ENCODE data around the gene ART1. TPM values are rescaled to one million over a fixed set of nuclear protein-coding genes. Genes with fewer than 3 reads are reported as not detected.

ART1 gene
- total and polyA plus RNA-seq, 8 donors: not detected

DNA sequence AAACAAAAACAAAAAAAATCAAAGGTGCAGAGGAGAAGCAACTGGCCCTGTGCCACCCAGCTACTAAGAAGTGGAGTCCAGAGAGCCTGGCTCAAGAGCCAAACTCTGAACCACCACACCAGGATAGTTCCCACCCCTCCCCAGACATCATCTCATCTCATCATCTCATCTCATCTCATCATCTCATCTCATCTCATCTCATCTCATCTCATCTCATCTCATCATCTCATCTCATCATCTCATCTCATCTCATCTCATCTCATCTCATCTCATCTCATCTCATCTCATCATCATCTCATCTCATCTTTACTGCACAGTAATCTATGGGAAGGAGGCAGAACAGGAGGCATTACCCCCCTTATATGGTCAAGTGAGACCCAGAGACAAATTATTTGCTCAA is 17.9 kb downstream of the ART1 start:
- no peaks in the 10 kb centered on the region for H3K4me1 ChIP-seq
- no peak overlapping the region for H3K27ac ChIP-seq
- no peaks in the 10 kb centered on the region for H3K27me3 ChIP-seq
- ATAC-seq (no peak), FAIRE-seq (no peak), DNase-seq (no peak)
- intact Hi-C loops (cut with DNase I): no loop called here
- no peaks in the 10 kb centered on the region for H3K9me3 ChIP-seq
- no peak overlapping the region for H3K4me3 ChIP-seq
- TF ChIP-seq, protein P1, sequence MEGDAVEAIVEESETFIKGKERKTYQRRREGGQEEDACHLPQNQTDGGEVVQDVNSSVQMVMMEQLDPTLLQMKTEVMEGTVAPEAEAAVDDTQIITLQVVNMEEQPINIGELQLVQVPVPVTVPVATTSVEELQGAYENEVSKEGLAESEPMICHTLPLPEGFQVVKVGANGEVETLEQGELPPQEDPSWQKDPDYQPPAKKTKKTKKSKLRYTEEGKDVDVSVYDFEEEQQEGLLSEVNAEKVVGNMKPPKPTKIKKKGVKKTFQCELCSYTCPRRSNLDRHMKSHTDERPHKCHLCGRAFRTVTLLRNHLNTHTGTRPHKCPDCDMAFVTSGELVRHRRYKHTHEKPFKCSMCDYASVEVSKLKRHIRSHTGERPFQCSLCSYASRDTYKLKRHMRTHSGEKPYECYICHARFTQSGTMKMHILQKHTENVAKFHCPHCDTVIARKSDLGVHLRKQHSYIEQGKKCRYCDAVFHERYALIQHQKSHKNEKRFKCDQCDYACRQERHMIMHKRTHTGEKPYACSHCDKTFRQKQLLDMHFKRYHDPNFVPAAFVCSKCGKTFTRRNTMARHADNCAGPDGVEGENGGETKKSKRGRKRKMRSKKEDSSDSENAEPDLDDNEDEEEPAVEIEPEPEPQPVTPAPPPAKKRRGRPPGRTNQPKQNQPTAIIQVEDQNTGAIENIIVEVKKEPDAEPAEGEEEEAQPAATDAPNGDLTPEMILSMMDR (IDR thresholded peaks at IDR 0.05): no peak
- peaks cover 0 to 11% (median 5%) of the 10 kb centered on the region in 3 donors for H3K36me3 ChIP-seq

DNA sequence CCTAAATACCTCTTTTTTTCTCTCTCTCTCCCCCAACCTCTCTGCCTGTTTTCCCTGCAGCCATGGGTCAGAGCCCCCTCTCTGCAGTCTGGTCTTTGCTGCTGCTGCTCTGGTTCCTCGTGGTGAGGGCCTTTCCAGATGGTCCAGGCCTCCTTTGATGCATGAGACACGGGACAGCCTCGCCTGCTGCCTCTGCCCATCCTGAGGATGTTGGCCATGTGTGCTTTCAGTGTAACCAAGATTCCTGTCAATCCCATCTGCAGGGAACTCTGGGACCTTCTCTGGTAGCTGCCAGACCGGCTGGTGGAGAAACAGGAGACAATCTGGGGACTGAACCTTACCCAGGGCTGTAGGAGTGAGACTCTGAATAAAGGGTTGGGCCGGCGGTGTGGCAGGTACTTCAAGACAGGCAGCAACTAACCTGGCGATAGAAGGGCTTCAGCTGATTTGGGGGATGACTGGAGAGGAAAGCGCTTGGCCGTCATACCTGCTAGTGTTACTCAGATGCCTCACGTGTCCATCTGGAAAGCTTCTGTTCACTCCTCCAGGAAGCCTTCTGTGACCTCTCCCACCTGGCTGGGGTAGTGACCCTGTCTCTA is 19.2 kb downstream of the ART1 start:
- H3K4me1 ChIP-seq: no peaks in the 10 kb centered on the region
- H3K36me3 ChIP-seq: peaks cover 0 to 11% (median 5%) of the 10 kb centered on the region in 3 donors
- ATAC-seq (no peak), DNase-seq (no peak), FAIRE-seq (no peak)
- intact Hi-C loops (cut with DNase I): no loop called here
- WGBS, 2 donors: 86 to 87% methylated on average over 10 of the region's 10 CpGs
- H3K27me3 ChIP-seq: no peaks in the 10 kb centered on the region
- H3K9me3 ChIP-seq: no peaks in the 10 kb centered on the region
- H3K27ac ChIP-seq: no peak overlapping the region
- H3K4me3 ChIP-seq: no peak overlapping the region
- TF ChIP-seq, protein P1 (IDR thresholded peaks at IDR 0.05): no peak

DNA sequence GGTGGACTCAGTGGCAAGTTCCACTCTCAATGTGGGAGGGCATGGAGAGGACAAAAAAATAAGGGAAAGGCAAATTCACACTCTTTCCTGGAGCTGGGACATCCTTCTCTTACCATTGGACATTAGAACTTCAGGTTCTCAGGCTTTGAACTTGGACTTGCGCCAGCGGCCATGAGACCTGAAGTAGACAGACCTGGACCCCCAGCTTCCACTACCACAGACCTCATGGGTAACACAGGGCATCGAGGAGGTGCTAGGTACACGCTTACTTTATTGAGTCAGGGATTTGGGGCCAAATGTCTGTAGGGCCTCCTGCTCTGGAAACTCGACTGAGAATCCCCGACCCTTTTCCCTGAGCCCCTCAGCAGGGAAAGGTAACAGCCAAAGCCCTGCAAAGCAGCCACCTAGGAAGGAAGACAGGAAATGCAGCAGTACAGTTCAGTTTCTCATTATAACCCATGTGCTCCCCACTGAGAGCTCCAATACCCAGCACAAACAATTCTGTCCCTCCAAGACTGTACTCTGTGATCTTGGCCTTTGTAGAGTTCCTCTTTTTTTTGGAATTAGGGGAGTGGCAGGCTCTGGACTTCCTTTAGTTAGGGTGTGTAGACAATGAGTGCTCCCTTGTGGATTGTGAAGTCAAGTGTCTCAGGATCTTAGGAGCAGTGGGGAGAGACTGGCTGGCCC is 20.6 kb downstream of the ART1 start:
- TF ChIP-seq, protein P1 (IDR thresholded peaks at IDR 0.05): no peak
- H3K4me3 ChIP-seq: no peak overlapping the region
- no peaks in the 10 kb centered on the region for H3K27me3 ChIP-seq
- 77 to 91% methylated on average over 6 of the region's 6 CpGs for WGBS, 2 donors
- H3K9me3 ChIP-seq: no peaks in the 10 kb centered on the region
- DNase-seq: no peak
- peaks cover 0 to 11% (median 5%) of the 10 kb centered on the region in 3 donors for H3K36me3 ChIP-seq
- H3K4me1 ChIP-seq: no peaks in the 10 kb centered on the region
- ATAC-seq: no peak
- H3K27ac ChIP-seq: no peak overlapping the region
- intact Hi-C loops (cut with DNase I): no loop called here
- FAIRE-seq: no peak

DNA sequence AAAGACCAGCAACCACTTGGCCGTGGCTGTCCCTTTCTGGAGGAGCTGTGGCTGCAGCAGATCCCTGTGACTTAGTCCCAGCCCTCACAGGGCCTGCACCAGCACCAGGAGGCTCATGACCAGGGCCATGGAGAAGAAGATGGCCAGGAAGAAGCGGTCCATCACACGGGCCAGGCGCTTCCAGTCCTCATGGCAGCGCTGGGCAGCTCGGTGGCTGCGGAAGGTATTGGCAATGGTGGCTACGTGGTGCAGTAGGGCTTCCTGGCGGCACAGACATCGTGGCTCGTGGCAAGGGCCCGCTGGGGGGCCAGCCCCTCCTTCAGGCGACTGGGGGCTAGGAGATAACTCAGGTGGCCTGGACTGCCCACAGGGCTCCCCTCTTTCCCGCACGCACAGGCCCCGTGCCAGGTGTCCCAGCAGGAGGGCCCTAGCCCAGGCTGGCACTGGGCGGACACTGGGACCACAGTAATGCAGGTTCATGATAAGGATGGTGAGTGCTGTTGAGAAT is 21.1 kb downstream of the ART1 start:
- TF ChIP-seq, protein P1 (IDR thresholded peaks at IDR 0.05): no peak

More for the DNA sequence above, 21.1 kb downstream of the ART1 start:
- Histone ChIP-seq H3K9me3 (no peaks in the 10 kb centered on the region), H3K27me3 (no peaks in the 10 kb centered on the region), H3K27ac (no peak overlapping the region), H3K4me3 (no peak overlapping the region), H3K4me1 (no peaks in the 10 kb centered on the region), H3K36me3 (peaks cover 0 to 11% (median 5%) of the 10 kb centered on the region in 3 donors)
- WGBS, 2 donors: 94% methylated on average over 17 of the region's 17 CpGs
- no peak for ATAC-seq
- no peak for FAIRE-seq
- peak in 1 of 6 donors; percentile 65 for DNase-seq
- intact Hi-C loops (cut with DNase I): no loop called here
